Vagina (tissue), 2 donors: ENCODE data around the gene PSEN1.

ENCODE experiments used
- CTCF ChIP-seq, 3 experiments: fragments of 450-650 bp in 2 of 3; fragments of 200-600 bp in 1 of 3; sonication (generic) in 1 of 3; IDR thresholded peaks; one replicate each; pipeline ENCODE4 v1.5.1; 2017 to 2019; ENCODE audit warnings: antibody characterized with exemption in 3 of 3, mild to moderate bottlenecking in 2 of 3, moderate library complexity in 2 of 3
- POLR2A ChIP-seq, 2 donors: fragments of 450-650 bp; IDR thresholded peaks; one replicate each; pipeline ENCODE4 v1.6.1; 2017; ENCODE audit warnings: antibody characterized with exemption in 2 of 2, mild to moderate bottlenecking in 2 of 2, moderate library complexity in 2 of 2

DNA sequence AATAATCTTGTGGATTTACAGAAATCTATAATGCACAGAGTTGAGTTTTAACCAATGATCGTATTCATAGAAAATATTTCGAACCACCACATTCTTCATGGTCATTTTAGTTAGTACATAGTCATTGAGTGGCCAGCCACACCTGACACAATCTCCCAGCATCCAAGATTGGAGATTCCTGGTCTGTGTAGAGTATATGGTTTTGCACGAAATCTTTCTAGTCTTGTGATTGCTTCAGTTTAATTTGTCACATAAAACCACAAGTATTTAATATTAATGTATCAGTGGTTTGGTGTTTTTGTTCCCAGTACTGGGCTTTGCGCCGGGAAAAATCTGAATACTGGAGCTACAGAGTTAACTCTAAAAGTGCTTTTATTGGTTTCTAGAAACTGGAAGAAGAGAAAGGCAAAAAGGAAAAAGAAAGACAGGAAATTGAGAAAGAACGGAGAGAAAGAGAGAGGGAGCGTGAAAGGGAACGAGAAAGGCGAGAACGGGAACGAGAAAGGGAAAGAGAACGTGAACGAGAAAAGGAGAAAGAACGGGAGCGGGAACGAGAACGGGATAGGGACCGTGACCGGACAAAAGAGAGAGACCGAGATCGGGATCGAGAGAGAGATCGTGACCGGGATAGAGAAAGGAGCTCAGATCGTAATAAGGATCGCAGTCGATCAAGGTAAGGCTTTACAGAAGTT, 33.4 kb upstream of the PSEN1 start:
- TF ChIP-seq CTCF (IDR thresholded peaks at IDR 0.05) (no peak), POLR2A (IDR thresholded peaks at IDR 0.05) (no peak)
